HepG2 (cell line): ENCODE results near the gene RASGRP2. TPM values are rescaled to one million over a fixed set of nuclear protein-coding genes. Genes with fewer than 3 reads are reported as not detected.

Experiments
- ATAC-seq: fragments of 200-7000 bp; cut with Tn5 transposase; 3 replicates; pipeline ENCODE4 v1.9.1; 2020; ENCODE audit warnings: mild to moderate bottlenecking, moderate library complexity
- BruUV-seq: library from RNA; stranded (reverse); fragments of 400-500 nt; replicated peaks from 2 replicates; lab custom pipeline; 2021; lab: Mats Ljungman, UMichigan
- CTCF ChIA-PET: fragments of 300-600 bp; formaldehyde crosslinking; extraction: SDS; loops from one replicate; lab custom pipeline; 2021; ENCODE audit warnings: low total read pairs, inconsistent platforms, low intra/inter-chr PET ratio; lab: Yijun Ruan, JAX
- POLR2A ChIA-PET: fragments of 350-600 bp; sonication (Branson Sonifier 250); formaldehyde crosslinking; loops from one replicate; lab custom pipeline; 2020; ENCODE audit warnings: antibody characterized with exemption, inconsistent platforms; lab: Yijun Ruan, JAX
- DNase-seq: peaks from one replicate; pipeline ENCODE4 v3.0.0-alpha.2; 2015; ENCODE audit warnings: low spot score
- FAIRE-seq: peaks from 3 replicates; lab custom pipeline; 2011; peaks lifted over from hg19 to GRCh38; lab: Jason Lieb, UNC
- H2AFZ ChIP-seq: one replicate; pipeline ENCODE4 v1.6.1; 2011; ENCODE audit warnings: low read length, inconsistent platforms
- H3K27ac ChIP-seq: fragments of 300-600 bp; 3 replicates; pipeline ENCODE4 v1.8.0; 2011; ENCODE audit warnings: mixed run types, mild to moderate bottlenecking, mixed read lengths, low read length, inconsistent platforms; ENCODE audit not compliant: insufficient read depth; ENCODE audit errors: extremely low read length
- H3K27me3 ChIP-seq, 2 experiments: fragments of 200-600 bp in 1 of 2; 2 replicates in 1 of 2; 3 replicates in 1 of 2; pipeline versions ENCODE4 v1.6.0 to v1.8.0; 2011; ENCODE audit warnings: low read length in 2 of 2, mild to moderate bottlenecking in 2 of 2, moderate library complexity in 2 of 2, inconsistent platforms in 1 of 2; ENCODE audit not compliant: insufficient read depth in 2 of 2, control insufficient read depth in 1 of 2
- H3K36me3 ChIP-seq, 2 experiments: fragments of 200-600 bp in 1 of 2; replicated peaks in 1 of 2; 2 replicates in 1 of 2; 3 replicates in 1 of 2; pipeline versions ENCODE4 v1.5.1 to v1.8.0; 2011; ENCODE audit warnings: low read length in 2 of 2, inconsistent platforms in 1 of 2; ENCODE audit not compliant: insufficient read depth in 2 of 2, control insufficient read depth in 1 of 2
- H3K4me1 ChIP-seq: 2 replicates; pipeline ENCODE4 v1.5.1; 2012; ENCODE audit warnings: low read length, inconsistent platforms; ENCODE audit not compliant: insufficient read depth
- H3K4me2 ChIP-seq: 2 replicates; pipeline ENCODE4 v1.6.0; 2011; ENCODE audit warnings: low read depth, low read length, inconsistent platforms
- H3K4me3 ChIP-seq, 3 experiments: fragments of 200-600 bp in 1 of 3; sonication (generic), shearing (Covaris generic) in 1 of 3; replicated peaks in 1 of 3; 2 replicates each; pipeline ENCODE4 v1.5.1; 2011 to 2016; ENCODE audit warnings: low read length in 3 of 3, inconsistent platforms in 2 of 3, low read depth in 2 of 3, mild to moderate bottlenecking in 2 of 3, control low read depth in 1 of 3, mixed read lengths in 1 of 3; ENCODE audit not compliant: insufficient read depth in 1 of 3
- H3K79me2 ChIP-seq: one replicate; pipeline ENCODE4 v1.6.1; 2011; ENCODE audit warnings: low read length, inconsistent platforms; ENCODE audit not compliant: insufficient read depth
- H3K9ac ChIP-seq: 2 replicates; pipeline ENCODE4 v1.6.0; 2011; ENCODE audit warnings: mild to moderate bottlenecking, low read depth, low read length, inconsistent platforms; ENCODE audit not compliant: insufficient read depth
- H3K9me3 ChIP-seq: 2 replicates; pipeline ENCODE4 v1.5.1; 2012; ENCODE audit warnings: mild to moderate bottlenecking, low read length
- H4K20me1 ChIP-seq: 2 replicates; pipeline ENCODE4 v1.6.0; 2011; ENCODE audit warnings: inconsistent platforms, mild to moderate bottlenecking, low read length, moderate library complexity; ENCODE audit not compliant: insufficient read depth
- PAF1 ChIP-seq: IDR thresholded peaks from 2 replicates; pipeline ENCODE4 v1.6.1; 2016; ENCODE audit warnings: missing genetic modification reagents, missing compliant biosample characterization
- PITX1 ChIP-seq: sonication (generic); formaldehyde crosslinking; IDR thresholded peaks from 2 replicates; pipeline ENCODE4 v1.5.1; 2020; ENCODE audit warnings: mild to moderate bottlenecking, missing genetic modification reagents
- POLR2AphosphoS5 ChIP-seq: IDR thresholded peaks from 2 replicates; pipeline ENCODE4 v1.6.1; 2012; ENCODE audit warnings: low read depth, low read length
- RBM22 ChIP-seq: fragments of 200-400 bp; formaldehyde crosslinking; optimal IDR thresholded peaks from 2 replicates; pipeline ENCODE3; 2017; ENCODE audit warnings: mild to moderate bottlenecking, low read length, moderate library complexity
- RFX1 ChIP-seq: fragments of 450-650 bp; IDR thresholded peaks from 2 replicates; pipeline ENCODE4 v1.6.1; 2017
- SALL1 ChIP-seq: sonication (generic); formaldehyde crosslinking; IDR thresholded peaks from 2 replicates; pipeline ENCODE4 v1.8.0; 2022; ENCODE audit warnings: mild to moderate bottlenecking, missing genetic modification reagents
- STAG1 ChIP-seq: sonication (generic); formaldehyde crosslinking; IDR thresholded peaks from 2 replicates; pipeline ENCODE4 v1.4.0; 2020; ENCODE audit warnings: missing genetic modification reagents
- TBP ChIP-seq: sonication (generic); formaldehyde crosslinking; IDR thresholded peaks from 2 replicates; pipeline ENCODE4 v1.5.0; 2020; ENCODE audit warnings: missing genetic modification reagents
- TCF12 ChIP-seq, 2 experiments: fragments of 450-650 bp in 1 of 2; sonication (generic) in 1 of 2; formaldehyde crosslinking in 1 of 2; IDR thresholded peaks; 2 replicates each; pipeline versions ENCODE4 v1.6.1 to v1.8.0; 2017 to 2022; ENCODE audit warnings: antibody characterized with exemption in 1 of 2, mild to moderate bottlenecking in 1 of 2, missing genetic modification reagents in 1 of 2, moderate library complexity in 1 of 2
- THAP11 ChIP-seq: IDR thresholded peaks from 2 replicates; pipeline ENCODE4 v1.6.1; 2016; ENCODE audit warnings: missing biosample characterization, missing genetic modification reagents
- ZNF292 ChIP-seq: sonication (generic); formaldehyde crosslinking; IDR thresholded peaks from 2 replicates; pipeline ENCODE4 v1.8.1; 2022; ENCODE audit warnings: mild to moderate bottlenecking, low read depth, missing genetic modification reagents, borderline replicate concordance
- ZNF572 ChIP-seq: sonication (generic); formaldehyde crosslinking; IDR thresholded peaks from 2 replicates; pipeline ENCODE4 v1.5.1; 2020; ENCODE audit warnings: mild to moderate bottlenecking, missing genetic modification reagents
- ZNF816 ChIP-seq: sonication (generic); formaldehyde crosslinking; IDR thresholded peaks from 2 replicates; pipeline ENCODE4 v1.8.0; 2022; ENCODE audit warnings: missing genetic modification reagents, mild to moderate bottlenecking, borderline replicate concordance
- WGBS: methylation state at CpG from one replicate; pipeline ENCODE4 v1.1.6; 2017; ENCODE audit warnings: low lambda C conversion rate; 5-methylcytosine and 5-hydroxymethylcytosine counted together
- in situ Hi-C: cut with HindIII; loops from 2 replicates; pipeline ENCODE4 v1.10.0; 2017; ENCODE audit warnings: low pct_unique_long_range_greater_than_20kb; ENCODE audit not compliant: extremely low pct_ligation_motif_present
- intact Hi-C: fragments of 100-400 bp; cut with micrococcal nuclease; formaldehyde crosslinking; loops from one replicate; pipeline ENCODE4 v1.10.0; 2022; ENCODE audit not compliant: unreplicated experiment
- polyA plus RNA-seq, 8 experiments: library from polyadenylated mRNA; depleted of rRNA in 3 of 8; stranded (reverse) in 7 of 8; unstranded in 1 of 8; fragments of >200 nt; fragmentation: Illumina TruSeq in 4 of 8; extraction: Trizol in 4 of 8; gene quantifications; 2 replicates each; pipeline versions ENCODE4 v1.2.1 to v1.2.3, GENCODE V29; 2011 to 2016; ENCODE audit warnings: low read depth in 4 of 8, missing spikeins in 1 of 8, mixed read lengths in 1 of 8; ENCODE audit not compliant: insufficient read depth in 1 of 8
- total RNA-seq, 5 experiments: library from RNA; depleted of rRNA; stranded (reverse); fragments of >200 nt; fragmentation: Illumina TruSeq; extraction: Trizol; gene quantifications; 2 replicates each; pipeline ENCODE4 v1.2.3, GENCODE V29; 2016; ENCODE audit warnings: low read depth in 1 of 5
- TF ChIP-seq, protein P1 (sequence below): sonication (generic); formaldehyde crosslinking; IDR thresholded peaks from 2 replicates; pipeline ENCODE4 v1.5.0; 2020; ENCODE audit warnings: mild to moderate bottlenecking, missing genetic modification reagents, moderate library complexity
- TF ChIP-seq, protein P2 (sequence below): sonication (generic); formaldehyde crosslinking; IDR thresholded peaks from 2 replicates; pipeline ENCODE4 v1.4.0; 2020; ENCODE audit warnings: missing genetic modification reagents
- TF ChIP-seq, protein P3 (sequence below): sonication (generic); formaldehyde crosslinking; IDR thresholded peaks from 2 replicates; pipeline ENCODE4 v1.5.1; 2020; ENCODE audit warnings: mild to moderate bottlenecking, missing genetic modification reagents, moderate library complexity

The RASGRP2 gene
- total and polyA plus RNA-seq, 2 of the 13 experiments (the other 11 are each of a cell fraction or from before 2014, with no cell fraction given), result 0.61 TPM; not detected in 1

DNA sequence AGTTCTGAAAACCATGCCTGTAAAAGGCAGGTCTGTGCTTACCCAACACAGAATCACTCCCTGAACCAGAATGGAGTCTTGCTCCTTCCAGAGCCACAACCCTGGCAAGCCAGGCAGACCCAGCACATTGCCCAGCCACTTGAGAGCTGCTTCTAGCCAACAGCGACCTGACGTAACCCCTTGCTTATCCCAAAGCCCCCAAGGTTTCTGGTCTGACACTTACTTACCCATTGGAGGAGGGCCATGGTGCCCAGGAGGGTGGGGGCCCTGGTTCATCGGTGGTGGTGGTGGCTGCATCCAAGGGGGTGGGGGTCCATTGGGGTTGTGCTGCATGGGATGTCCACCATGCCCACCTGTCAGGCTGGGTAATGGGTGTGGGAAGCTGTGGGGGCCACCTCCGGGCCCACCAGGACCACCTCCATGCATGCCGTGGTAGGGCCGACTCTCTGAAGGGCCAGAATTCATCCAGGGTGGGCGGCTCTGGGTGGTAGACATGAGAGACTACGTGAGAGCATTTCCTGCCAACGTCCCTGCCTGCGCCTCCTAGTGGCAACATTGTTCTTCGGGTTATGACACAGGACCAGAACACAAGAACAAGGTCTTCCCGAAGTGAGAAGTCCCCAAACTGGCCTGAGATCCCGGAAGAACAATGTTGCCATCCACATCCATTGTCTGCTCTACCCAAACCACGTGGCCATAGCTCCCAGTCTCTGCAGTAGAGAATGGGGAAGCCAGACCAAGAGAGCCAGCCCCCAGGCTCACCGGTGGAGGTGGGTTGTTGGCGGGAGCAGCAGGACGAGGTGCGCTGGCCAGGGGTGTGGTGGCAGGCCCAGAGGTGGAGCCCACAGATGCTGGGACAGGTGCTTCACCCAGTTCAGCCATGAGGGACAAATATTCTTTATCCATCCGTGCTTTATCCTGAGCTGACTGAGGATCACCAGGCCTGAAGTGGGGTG is 23.7 kb upstream of the RASGRP2 start:
- no peak for FAIRE-seq
- POLR2A ChIA-PET, result no interaction called here
- no peak overlapping the region for H3K27ac ChIP-seq
- no peak overlapping the region for H3K9ac ChIP-seq
- H3K9me3 ChIP-seq, result no peaks in the 10 kb centered on the region
- peak; percentile 67 for DNase-seq
- no peak overlapping the region for H3K4me2 ChIP-seq
- no peaks in the 10 kb centered on the region for H3K27me3 ChIP-seq
- no peak overlapping the region for H2AFZ ChIP-seq
- H3K79me2 ChIP-seq, result peaks cover 14% of the 10 kb centered on the region
- 78% methylated on average over 14 of the region's 19 CpGs for WGBS
- intact Hi-C loops (no loop called here), in situ Hi-C loops (no loop called here)
- BruUV-seq, result no TSS peak
- peaks cover 88% of the 10 kb centered on the region for H4K20me1 ChIP-seq
- H3K4me3 ChIP-seq, result no peak overlapping the region
- CTCF ChIA-PET, result no interaction called here
- peak; percentile 57 for ATAC-seq
- H3K4me1 ChIP-seq, result peaks cover 3% of the 10 kb centered on the region; the same call in 1 of the 2 replicates
- H3K36me3 ChIP-seq, result peaks cover 58 to 91% of the 10 kb centered on the region in 2 experiments
- TF ChIP-seq TCF12 (IDR thresholded peaks at IDR 0.05) (no peak), TCF12 (CRISPR knock-in tag; IDR thresholded peaks at IDR 0.05) (no peak), RBM22 (peak; percentile 58), RFX1 (no peak), TBP (CRISPR knock-in tag) (no peak), ZNF816 (CRISPR knock-in tag) (no peak), ZNF292 (CRISPR knock-in tag) (no peak), STAG1 (CRISPR knock-in tag) (peak; percentile 29), PITX1 (CRISPR knock-in tag) (0 out of 2 replicates have a peak, but pooled peaks have one; percentile 44), SALL1 (CRISPR knock-in tag) (0 out of 2 replicates have a peak, but pooled peaks have one; percentile 13), ZNF572 (no peak), THAP11 (CRISPR knock-in tag) (0 out of 2 replicates have a peak, but pooled peaks have one; percentile 19), PAF1 (CRISPR knock-in tag) (0 out of 2 replicates have a peak, but pooled peaks have one; percentile 28), POLR2AphosphoS5 (no peak)
- TF ChIP-seq, protein P1, sequence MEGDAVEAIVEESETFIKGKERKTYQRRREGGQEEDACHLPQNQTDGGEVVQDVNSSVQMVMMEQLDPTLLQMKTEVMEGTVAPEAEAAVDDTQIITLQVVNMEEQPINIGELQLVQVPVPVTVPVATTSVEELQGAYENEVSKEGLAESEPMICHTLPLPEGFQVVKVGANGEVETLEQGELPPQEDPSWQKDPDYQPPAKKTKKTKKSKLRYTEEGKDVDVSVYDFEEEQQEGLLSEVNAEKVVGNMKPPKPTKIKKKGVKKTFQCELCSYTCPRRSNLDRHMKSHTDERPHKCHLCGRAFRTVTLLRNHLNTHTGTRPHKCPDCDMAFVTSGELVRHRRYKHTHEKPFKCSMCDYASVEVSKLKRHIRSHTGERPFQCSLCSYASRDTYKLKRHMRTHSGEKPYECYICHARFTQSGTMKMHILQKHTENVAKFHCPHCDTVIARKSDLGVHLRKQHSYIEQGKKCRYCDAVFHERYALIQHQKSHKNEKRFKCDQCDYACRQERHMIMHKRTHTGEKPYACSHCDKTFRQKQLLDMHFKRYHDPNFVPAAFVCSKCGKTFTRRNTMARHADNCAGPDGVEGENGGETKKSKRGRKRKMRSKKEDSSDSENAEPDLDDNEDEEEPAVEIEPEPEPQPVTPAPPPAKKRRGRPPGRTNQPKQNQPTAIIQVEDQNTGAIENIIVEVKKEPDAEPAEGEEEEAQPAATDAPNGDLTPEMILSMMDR, result peak; percentile 77
- TF ChIP-seq, protein P2, sequence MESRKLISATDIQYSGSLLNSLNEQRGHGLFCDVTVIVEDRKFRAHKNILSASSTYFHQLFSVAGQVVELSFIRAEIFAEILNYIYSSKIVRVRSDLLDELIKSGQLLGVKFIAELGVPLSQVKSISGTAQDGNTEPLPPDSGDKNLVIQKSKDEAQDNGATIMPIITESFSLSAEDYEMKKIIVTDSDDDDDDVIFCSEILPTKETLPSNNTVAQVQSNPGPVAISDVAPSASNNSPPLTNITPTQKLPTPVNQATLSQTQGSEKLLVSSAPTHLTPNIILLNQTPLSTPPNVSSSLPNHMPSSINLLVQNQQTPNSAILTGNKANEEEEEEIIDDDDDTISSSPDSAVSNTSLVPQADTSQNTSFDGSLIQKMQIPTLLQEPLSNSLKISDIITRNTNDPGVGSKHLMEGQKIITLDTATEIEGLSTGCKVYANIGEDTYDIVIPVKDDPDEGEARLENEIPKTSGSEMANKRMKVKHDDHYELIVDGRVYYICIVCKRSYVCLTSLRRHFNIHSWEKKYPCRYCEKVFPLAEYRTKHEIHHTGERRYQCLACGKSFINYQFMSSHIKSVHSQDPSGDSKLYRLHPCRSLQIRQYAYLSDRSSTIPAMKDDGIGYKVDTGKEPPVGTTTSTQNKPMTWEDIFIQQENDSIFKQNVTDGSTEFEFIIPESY (CRISPR knock-in tag), result peak; percentile 14; the same call in 1 of the 2 replicates
- TF ChIP-seq, protein P3, sequence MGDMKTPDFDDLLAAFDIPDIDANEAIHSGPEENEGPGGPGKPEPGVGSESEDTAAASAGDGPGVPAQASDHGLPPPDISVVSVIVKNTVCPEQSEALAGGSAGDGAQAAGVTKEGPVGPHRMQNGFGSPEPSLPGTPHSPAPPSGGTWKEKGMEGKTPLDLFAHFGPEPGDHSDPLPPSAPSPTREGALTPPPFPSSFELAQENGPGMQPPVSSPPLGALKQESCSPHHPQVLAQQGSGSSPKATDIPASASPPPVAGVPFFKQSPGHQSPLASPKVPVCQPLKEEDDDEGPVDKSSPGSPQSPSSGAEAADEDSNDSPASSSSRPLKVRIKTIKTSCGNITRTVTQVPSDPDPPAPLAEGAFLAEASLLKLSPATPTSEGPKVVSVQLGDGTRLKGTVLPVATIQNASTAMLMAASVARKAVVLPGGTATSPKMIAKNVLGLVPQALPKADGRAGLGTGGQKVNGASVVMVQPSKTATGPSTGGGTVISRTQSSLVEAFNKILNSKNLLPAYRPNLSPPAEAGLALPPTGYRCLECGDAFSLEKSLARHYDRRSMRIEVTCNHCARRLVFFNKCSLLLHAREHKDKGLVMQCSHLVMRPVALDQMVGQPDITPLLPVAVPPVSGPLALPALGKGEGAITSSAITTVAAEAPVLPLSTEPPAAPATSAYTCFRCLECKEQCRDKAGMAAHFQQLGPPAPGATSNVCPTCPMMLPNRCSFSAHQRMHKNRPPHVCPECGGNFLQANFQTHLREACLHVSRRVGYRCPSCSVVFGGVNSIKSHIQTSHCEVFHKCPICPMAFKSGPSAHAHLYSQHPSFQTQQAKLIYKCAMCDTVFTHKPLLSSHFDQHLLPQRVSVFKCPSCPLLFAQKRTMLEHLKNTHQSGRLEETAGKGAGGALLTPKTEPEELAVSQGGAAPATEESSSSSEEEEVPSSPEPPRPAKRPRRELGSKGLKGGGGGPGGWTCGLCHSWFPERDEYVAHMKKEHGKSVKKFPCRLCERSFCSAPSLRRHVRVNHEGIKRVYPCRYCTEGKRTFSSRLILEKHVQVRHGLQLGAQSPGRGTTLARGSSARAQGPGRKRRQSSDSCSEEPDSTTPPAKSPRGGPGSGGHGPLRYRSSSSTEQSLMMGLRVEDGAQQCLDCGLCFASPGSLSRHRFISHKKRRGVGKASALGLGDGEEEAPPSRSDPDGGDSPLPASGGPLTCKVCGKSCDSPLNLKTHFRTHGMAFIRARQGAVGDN (CRISPR knock-in tag), result peak; percentile 44
